Stimulated activated CD8-positive, alpha-beta memory T cell treated with anti-CD3 and anti-CD28 coated beads, Interleukin-4, amount 100 ng/mL, for 48 hours (primary cell): Measurements from ENCODE around the gene ME3.
"Not testable (repeated sequence)": the region's sequence is repeated elsewhere in the genome, so short reads cannot be mapped to it uniquely, and the experiment has no call there.

ENCODE experiments used
- DNase-seq: peaks from one replicate; pipeline ENCODE4 v3.0.0-alpha.2; 2020

Gene ME3

DNA sequence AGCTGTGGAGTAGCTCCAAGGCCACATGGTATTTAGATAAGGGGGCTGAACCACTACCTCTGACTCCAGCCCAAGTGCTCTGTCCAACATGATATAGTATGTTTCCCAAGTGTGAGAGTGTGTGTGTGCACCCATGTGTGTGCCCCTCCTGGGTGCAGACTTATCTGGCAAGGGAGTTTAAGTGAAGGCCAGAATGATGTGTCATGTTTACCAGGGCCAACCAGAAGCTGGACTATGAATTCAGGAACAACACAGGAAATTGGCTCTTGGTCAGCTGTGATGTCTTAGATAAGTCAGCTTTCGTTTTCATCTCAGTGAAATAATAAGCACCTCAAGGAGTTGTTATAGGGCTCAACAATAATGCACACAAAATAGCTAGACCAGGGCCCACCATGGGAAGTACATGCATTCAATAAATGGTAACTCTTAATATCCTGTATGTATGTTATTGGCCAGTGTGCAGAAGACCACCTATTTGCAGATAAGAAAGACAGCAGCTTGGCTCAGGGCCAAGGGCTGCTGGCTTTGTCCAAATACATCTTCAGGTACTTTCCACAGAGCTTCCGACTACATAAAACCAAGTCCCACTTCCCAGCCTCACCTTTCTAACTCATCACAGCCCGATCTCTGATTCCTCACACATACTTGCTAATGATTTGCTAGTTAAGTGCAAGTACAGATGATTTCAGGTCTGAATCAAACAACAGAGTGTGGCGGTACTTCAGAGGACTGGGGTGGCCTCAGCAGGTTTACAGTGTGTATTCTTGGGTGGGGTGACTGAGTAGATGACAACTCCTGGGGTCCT is 120.9 kb downstream of the ME3 start:
- no peak for DNase-seq

DNA sequence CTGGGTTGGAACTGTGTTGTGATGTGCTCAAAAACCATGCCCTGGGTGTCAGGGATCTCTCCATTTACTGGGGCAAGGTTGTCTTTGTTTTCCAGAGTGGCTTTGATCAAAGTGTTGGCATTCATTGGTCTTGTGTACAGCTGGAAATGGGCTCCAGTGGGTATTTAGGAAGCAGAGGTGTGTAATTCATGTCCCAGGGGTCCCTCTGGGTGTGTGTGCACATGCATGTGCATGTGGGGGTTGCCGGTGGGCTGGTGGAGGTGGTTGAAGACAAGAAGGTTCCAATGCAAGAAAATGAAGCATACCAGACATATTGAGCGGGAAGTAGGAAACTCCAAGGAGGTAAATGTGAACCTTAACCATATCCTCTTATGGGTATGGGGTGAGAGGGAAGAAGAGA is 121.7 kb downstream of the ME3 start:
- DNase-seq: no peak

GRCh38 chr11:86548271-86548917 is 124.0 kb downstream of the ME3 start:
- DNase-seq: no peak

GRCh38 chr11:86547727-86548126 is 124.7 kb downstream of the ME3 start:
- DNase-seq: no peak

- DNase-seq: not testable (repeated sequence)
Measured at GRCh38 chr11:86541299-86541698, 131.1 kb downstream of the ME3 start.

DNA sequence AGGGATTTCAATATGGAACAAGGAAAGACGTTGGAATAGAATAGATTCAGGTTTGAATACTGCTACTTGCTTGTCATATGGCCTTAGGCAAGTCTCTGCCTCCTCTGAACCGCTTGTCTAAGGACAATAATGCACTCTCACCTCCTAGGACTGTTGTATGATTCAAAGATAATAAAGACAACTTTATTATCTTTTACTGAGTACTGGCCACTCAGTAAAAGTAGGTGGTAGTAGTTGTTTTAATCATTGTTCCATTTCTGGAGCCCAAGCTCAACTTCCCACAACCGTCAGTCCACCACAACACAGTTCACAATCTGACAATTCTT is 134.2 kb downstream of the ME3 start:
- DNase-seq: no peak

DNA sequence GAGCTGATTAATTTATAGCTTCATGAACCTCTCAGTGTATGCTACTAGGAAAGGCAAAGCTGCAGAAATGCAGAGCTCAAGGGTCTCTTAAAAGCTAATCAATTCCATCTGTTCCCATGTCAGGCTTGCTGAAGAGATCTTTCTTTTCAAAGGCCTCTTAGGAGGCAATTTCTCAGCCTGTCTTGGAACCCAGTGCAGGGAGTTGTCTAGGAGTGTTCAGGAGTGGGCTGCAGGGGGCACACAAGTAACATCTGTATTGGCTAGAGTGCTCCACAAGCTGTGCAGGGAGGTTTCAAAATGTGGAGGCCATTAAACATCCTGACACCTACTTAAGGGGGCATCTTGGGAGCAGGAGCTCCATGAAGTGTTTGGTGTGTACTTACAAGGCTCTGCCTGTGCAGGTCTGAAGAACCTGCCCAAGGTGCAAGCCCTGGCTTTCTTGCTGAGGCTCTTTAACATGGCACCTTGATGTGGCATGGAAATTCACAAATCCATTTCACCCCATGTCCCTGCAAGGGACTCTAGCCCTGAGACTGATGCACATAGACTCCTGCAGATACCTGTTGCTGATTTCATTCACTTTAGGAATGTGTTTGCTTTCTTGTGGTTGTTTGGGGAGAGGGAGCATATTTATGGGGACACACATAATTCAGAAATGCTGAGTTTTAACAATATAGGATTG is 134.7 kb downstream of the ME3 start:
- no peak for DNase-seq

GRCh38 chr11:86535773-86536172 is 136.6 kb downstream of the ME3 start:
- no peak for DNase-seq

GRCh38 chr11:86524620-86525352 is 147.6 kb downstream of the ME3 start:
- no peak for DNase-seq

DNA sequence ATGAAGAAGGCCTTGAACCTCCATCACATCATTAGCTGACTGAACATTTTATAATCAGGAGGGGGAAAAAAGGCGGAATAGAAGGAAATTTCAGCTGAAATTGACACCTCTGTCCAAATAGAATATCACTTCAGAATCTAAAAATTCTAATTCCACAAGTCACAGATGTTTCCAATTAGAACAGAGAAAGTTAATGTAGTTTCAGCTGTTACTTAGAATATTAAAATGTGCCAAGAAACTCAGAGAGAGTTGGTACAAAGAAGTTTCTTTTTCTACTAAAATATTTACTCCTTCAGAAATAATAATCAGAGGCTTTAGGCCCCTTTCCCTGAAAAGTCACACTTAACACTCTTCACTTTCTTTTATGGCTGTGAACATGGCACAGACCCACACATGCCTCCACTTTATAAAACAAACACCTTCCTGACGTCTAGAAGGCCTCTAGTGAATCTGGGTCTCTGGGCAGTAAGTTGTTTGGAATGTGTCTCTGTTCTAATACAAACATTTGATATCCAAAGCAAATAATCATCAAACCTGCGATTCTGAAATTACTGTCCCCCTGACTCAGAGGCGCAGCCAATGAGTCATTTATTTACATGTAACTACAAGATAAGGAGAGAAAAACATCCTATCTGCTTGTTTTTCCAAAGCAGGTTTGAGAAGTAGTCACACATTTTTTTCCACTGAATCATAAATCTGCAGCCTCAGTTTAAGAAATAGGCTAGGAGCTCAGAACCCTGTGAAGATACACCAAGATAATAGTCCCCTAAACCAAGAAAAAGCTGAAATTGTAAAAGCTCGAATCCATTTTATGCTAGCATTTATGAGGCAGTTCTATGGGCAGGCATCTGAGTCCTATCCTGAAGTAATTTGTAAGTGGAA is 148.4 kb downstream of the ME3 start:
- no peak for DNase-seq

DNA sequence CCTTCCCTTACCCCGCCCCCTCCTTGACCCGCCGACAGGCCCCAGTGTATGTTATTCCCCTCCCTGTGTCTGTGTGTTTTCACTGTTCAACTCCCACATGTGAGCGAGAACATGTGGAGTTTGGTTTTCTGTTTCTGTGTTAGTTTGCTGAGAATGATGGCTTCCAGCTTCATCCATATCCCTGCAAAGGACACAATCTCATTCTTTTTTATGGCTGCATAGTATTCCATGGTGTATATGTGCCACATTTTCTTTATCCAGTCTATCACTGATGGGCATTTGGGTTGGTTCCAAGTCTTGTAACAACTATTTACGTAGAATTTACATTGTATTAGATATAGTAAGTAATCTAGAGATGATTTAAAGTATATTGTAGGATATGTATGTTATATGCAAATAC is 149.9 kb downstream of the ME3 start:
- not testable (repeated sequence) for DNase-seq

DNA sequence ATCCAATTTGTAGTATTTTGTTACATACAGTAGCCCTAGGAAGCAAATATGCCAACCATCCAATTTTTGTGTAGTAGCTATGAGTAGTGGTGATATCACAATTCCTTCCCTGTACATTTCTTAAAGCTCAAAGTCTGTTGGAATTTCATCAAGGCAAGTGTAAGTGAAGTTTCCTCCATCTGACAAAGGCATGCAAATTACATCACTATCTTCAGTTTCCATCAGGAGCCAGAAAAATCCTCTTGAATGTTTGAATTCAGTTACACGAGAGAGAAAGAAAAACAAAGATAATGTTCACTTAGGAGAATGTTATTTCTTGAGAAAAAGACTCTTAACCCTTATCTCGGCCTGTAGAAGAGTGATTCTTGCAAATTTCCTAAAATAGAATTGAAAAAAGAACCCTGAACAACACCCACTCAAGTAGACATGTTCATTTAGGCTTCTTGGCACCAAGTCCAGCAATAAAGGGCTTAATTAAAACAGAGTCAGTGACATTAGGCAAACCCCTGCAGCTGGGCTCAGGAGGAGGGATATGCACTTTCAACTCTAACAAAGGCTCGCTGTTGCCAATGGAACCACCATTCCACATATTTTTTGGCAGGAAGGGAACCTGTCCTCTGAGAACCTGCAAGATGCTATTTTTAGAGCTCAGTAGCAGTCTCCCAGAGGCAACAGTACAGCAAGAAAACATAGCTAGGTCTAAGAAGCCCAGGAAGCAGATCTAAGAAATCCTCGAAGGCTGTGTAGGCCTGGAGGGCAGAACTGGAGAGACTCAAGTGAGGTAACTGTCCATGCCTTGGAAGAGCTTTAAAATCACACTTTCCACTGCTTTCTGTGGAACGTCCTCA is 153.1 kb downstream of the ME3 start:
- no peak for DNase-seq

GRCh38 chr11:86518211-86518610 is 154.2 kb downstream of the ME3 start:
- no peak for DNase-seq

GRCh38 chr11:86517557-86517956 is 154.9 kb downstream of the ME3 start:
- DNase-seq: no peak

- DNase-seq: no peak
Measured at GRCh38 chr11:86515297-86516094, 156.9 kb downstream of the ME3 start.

GRCh38 chr11:86514453-86514852 is 158.0 kb downstream of the ME3 start:
- DNase-seq: no peak

DNA sequence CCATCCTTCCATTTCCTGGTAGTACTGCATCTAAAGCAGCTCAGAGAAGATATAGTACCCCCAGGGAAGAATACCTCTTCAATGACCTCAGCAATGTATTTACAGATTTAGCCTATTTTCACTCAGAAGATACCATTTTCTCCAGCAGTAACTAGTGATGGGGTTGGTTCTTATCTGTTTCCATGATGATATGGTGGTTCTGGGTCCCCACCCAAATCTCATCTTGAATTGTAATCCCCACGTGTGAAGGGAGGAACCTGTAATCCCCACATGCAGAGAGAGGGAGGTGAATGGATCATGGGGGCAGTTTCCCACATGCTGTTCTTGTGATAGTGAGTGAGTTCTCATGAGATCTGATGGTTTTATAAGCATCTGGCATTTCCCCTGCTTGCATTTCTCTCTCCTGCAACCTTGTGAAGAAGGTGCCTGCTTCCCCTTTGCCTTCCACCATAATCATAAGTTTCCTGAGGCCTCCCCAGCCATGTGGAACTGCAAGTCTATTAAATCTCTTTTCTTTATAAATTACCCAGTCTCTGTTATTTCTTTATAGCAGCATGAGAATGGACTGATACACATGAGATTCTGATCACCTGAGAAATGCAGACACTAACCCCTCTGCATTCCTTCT is 158.6 kb downstream of the ME3 start:
- no peak for DNase-seq

DNA sequence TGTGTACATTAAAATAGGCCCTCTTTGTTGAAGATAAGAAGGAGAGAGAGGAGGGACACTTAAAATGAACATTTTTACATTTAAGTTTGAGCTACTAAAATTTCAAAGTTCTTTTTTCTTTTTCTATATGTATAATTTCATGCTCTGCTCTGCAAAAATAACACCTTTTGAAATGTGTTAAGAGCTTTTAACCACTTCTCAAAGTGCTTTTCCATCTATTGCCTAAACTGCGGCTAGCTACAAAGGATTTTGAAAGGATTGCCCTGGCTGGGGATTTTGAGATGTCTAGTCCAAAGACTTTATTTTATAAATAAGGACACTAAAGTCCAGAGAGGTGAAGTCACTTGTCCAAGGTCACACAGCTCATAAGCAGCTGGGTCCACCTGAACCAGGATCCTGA is 159.3 kb downstream of the ME3 start:
- no peak for DNase-seq

DNA sequence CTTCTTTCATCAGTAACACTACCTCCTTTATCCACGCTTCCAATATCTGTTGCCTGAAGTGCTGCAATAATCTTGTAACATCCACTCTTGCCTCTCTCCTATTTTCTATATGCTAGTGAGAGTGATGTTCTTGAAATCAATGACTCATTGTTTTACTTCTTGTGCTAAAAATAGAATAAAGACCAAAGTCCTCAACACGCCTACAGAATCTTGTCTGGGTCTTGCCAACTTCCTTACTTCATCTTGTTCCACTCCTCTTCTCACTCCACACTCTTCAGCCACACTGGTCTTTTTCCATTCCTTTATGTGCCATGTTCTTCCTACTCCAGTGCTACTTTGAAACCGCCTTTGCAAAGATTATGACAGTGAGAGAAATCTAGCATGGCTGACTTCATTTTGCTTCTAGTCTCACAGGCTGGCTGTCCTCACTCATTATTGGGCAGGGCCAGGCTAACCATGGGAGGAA is 161.3 kb downstream of the ME3 start:
- DNase-seq: no peak

- no peak for DNase-seq
Measured at GRCh38 chr11:86510674-86511073, 161.7 kb downstream of the ME3 start.
